OCI-LY7 (cell line): ENCODE results near the gene ZNF343. TPM values are rescaled to one million over a fixed set of nuclear protein-coding genes. Genes with fewer than 3 reads are reported as not detected.

Experiments
- BruUV-seq: library from RNA; stranded (reverse); fragments of 400-500 nt; replicated peaks from 2 replicates; lab custom pipeline; 2021; lab: Mats Ljungman, UMichigan
- CTCF ChIA-PET: fragments of 300-600 bp; sonication (Branson Sonifier 250); formaldehyde crosslinking; loops from one replicate; lab custom pipeline; 2022; ENCODE audit warnings: antibody characterized with exemption; ENCODE audit not compliant: unreplicated experiment; lab: Charles Lee
- POLR2A ChIA-PET: fragments of 300-600 bp; sonication (Branson Sonifier 250); formaldehyde crosslinking; loops from one replicate; lab custom pipeline; 2022; ENCODE audit warnings: antibody characterized with exemption; lab: Charles Lee
- DNase-seq: peaks from one replicate; pipeline ENCODE4 v3.0.0-alpha.2; 2015; ENCODE audit warnings: low spot score
- H2AFZ ChIP-seq: fragments of 200-600 bp; sonication (generic), shearing (Covaris generic); 2 replicates; pipeline ENCODE4 v1.6.1; 2014; ENCODE audit warnings: mild to moderate bottlenecking, antibody characterized with exemption, low read length, moderate library complexity
- H3K27ac ChIP-seq: fragments of 200-600 bp; sonication (generic); 2 replicates; pipeline ENCODE4 v1.5.1; 2014; ENCODE audit warnings: mixed run types, low read depth, mild to moderate bottlenecking, moderate library complexity, low read length, inconsistent platforms; ENCODE audit not compliant: poor library complexity, severe bottlenecking
- H3K36me3 ChIP-seq: fragments of 200-600 bp; sonication (generic); 2 replicates; pipeline ENCODE4 v1.6.1; 2014; ENCODE audit warnings: mild to moderate bottlenecking, antibody characterized with exemption, low read length, moderate library complexity, mixed read lengths; ENCODE audit not compliant: insufficient read depth
- H3K4me1 ChIP-seq: fragments of 200-600 bp; sonication (generic); 2 replicates; pipeline ENCODE4 v1.5.1; 2014; ENCODE audit warnings: mild to moderate bottlenecking, low read length; ENCODE audit not compliant: insufficient read depth, poor library complexity, severe bottlenecking
- H3K4me2 ChIP-seq: fragments of 200-600 bp; sonication (generic); 2 replicates; pipeline ENCODE4 v1.6.1; 2014; ENCODE audit warnings: mild to moderate bottlenecking, low read length
- H3K4me3 ChIP-seq: fragments of 200-600 bp; sonication (generic); 2 replicates; pipeline ENCODE4 v1.5.1; 2014; ENCODE audit warnings: mild to moderate bottlenecking, low read depth, low read length; ENCODE audit not compliant: poor library complexity, severe bottlenecking
- H3K79me2 ChIP-seq: fragments of 200-600 bp; sonication (generic); 2 replicates; pipeline ENCODE4 v1.6.1; 2016; ENCODE audit warnings: low read depth, mild to moderate bottlenecking, low read length, moderate library complexity, mixed read lengths; ENCODE audit not compliant: insufficient read depth
- H3K9me2 ChIP-seq: fragments of 200-600 bp; sonication (generic); 2 replicates; pipeline ENCODE4 v1.6.1; 2016; ENCODE audit warnings: mild to moderate bottlenecking, low read length, mixed read lengths; ENCODE audit not compliant: insufficient read depth
- H3K9me3 ChIP-seq: fragments of 200-600 bp; sonication (generic); 2 replicates; pipeline ENCODE4 v1.6.1; 2014; ENCODE audit warnings: mild to moderate bottlenecking, mixed run types, low read length, mixed read lengths
- H4K20me1 ChIP-seq: fragments of 200-600 bp; sonication (generic); 2 replicates; pipeline ENCODE4 v1.6.1; 2014; ENCODE audit warnings: mild to moderate bottlenecking, antibody characterized with exemption, low read length, moderate library complexity, mixed read lengths; ENCODE audit not compliant: insufficient read depth
- EZH2phosphoT487 ChIP-seq: fragments of 200-600 bp; sonication (generic); IDR thresholded peaks from 2 replicates; pipeline ENCODE4 v1.6.1; 2018; ENCODE audit warnings: low read depth, borderline replicate concordance, mild to moderate bottlenecking, mixed run types, antibody characterized with exemption, low read length, moderate library complexity, mixed read lengths
- intact Hi-C: fragments of 100-400 bp; cut with micrococcal nuclease; formaldehyde crosslinking; loops from one replicate; pipeline ENCODE4 v1.10.0; 2022; ENCODE audit not compliant: unreplicated experiment
- total RNA-seq, 2 experiments: library from RNA; depleted of rRNA in 1 of 2; stranded (reverse); fragments of >200 nt in 1 of 2; shearing (Covaris generic) in 1 of 2; gene quantifications; 2 replicates each; pipeline ENCODE4 v1.2.3, GENCODE V29; 2014 to 2022
- TF ChIP-seq, protein P1 (sequence below): fragments of 200-600 bp; sonication (generic); conservative IDR thresholded peaks from 2 replicates; pipeline ENCODE4 v1.5.1; 2014; ENCODE audit warnings: mild to moderate bottlenecking, antibody characterized with exemption, low read length, moderate library complexity, mixed read lengths

The ZNF343 gene
- total RNA-seq, 2 experiments from 2014 or later = 7.1 to 11.9 TPM

- Histone ChIP-seq H3K9me3 (peaks cover 9% of the 10 kb centered on the region; the same call in 1 of the 2 replicates), H3K9me2 (no peaks in the 10 kb centered on the region), H3K79me2 (no peaks in the 10 kb centered on the region), H3K4me2 (no peak overlapping the region), H2AFZ (no peak overlapping the region), H3K4me3 (no peak overlapping the region), H3K27ac (no peak overlapping the region), H3K36me3 (peaks cover 75% of the 10 kb centered on the region), H3K4me1 (no peaks in the 10 kb centered on the region), H4K20me1 (no peaks in the 10 kb centered on the region)
- intact Hi-C loops = no loop called here
- ChIA-PET POLR2A (interaction anchor here (0.6 kb wide), 1 partner anchor 12 kb away, joined by 4 read pairs; no protein-coding TSS in a partner anchor), CTCF (no interaction called here)
- BruUV-seq = no TSS peak
- DNase-seq = no peak
- TF ChIP-seq, protein P1, sequence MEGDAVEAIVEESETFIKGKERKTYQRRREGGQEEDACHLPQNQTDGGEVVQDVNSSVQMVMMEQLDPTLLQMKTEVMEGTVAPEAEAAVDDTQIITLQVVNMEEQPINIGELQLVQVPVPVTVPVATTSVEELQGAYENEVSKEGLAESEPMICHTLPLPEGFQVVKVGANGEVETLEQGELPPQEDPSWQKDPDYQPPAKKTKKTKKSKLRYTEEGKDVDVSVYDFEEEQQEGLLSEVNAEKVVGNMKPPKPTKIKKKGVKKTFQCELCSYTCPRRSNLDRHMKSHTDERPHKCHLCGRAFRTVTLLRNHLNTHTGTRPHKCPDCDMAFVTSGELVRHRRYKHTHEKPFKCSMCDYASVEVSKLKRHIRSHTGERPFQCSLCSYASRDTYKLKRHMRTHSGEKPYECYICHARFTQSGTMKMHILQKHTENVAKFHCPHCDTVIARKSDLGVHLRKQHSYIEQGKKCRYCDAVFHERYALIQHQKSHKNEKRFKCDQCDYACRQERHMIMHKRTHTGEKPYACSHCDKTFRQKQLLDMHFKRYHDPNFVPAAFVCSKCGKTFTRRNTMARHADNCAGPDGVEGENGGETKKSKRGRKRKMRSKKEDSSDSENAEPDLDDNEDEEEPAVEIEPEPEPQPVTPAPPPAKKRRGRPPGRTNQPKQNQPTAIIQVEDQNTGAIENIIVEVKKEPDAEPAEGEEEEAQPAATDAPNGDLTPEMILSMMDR = no peak
- TF ChIP-seq EZH2phosphoT487 = no peak
These were observed 25.2 kb downstream of the ZNF343 start for GRCh38 chr20:2483504-2483903.

DNA sequence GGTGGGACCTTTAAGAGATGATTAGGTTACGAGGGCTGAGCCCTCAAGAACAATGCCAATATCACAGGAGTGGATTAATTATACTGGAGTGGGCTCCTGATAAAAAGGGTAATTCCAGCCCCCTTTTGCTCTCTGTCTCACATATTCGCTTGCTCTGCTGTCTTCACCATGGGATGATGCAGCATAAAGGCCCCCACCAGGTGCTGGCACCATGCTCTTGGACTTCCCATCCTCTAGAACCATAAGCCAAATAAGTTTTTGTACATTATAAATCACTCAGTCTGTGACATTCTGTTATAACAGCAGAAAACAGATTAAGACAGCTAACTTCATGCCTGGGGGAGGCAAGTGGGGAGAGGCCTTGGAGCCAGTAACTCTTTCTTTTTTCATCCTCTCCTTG, 28.3 kb downstream of the ZNF343 start:
- Histone ChIP-seq H4K20me1 (no peaks in the 10 kb centered on the region), H3K4me2 (no peak overlapping the region), H3K27ac (no peak overlapping the region), H3K79me2 (no peaks in the 10 kb centered on the region), H3K4me1 (no peaks in the 10 kb centered on the region), H3K4me3 (no peak overlapping the region), H3K9me3 (peaks cover 9% of the 10 kb centered on the region; the same call in 1 of the 2 replicates), H2AFZ (no peak overlapping the region), H3K36me3 (peaks cover 48% of the 10 kb centered on the region), H3K9me2 (no peaks in the 10 kb centered on the region)
- ChIA-PET POLR2A (no interaction called here), CTCF (no interaction called here)
- no peak for DNase-seq
- no TSS peak for BruUV-seq
- TF ChIP-seq EZH2phosphoT487 = no peak
- TF ChIP-seq, protein P1 = no peak
- intact Hi-C loops = no loop called here

DNA sequence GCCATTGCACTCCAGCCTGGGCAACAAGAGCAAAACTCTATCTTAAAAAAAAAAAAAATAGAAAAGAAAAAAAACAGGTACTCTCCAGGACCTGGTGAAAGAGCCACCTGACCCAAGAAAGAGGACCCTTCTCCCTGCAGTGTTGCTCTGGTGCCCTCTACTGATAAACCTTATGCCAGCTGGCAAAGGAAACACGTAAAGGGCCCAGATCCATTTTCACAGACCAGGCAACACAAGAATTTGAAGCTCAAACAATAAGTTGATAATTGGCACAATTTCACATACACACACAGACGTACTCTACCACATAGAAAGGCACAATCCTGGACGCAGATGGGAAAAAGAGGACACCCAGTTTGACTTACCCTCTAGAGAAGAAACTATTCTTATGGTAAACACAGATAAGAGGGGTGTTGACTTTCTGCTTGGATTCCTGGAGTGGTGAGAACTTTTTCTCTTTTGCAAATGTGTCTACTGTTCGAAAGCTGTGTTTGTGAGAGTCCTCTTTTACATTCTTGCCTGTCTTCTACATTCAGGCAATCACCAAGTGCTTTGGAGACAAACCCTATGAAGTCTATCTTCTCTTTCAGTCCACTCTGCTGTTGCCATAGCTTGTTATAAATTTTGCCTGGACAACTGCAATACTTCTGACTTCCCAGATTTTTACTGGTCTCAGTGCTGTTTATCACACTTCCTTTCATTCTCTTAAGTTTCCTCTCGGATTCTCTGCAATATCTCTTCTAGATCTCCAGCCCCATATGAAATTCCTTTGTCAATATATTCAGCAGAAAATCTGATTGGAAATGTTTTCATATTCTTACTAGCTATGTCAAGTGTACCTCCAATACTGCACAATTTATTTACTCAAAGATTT, 31.7 kb downstream of the ZNF343 start:
- Histone ChIP-seq H3K9me2 (no peaks in the 10 kb centered on the region), H3K27ac (no peak overlapping the region), H4K20me1 (no peaks in the 10 kb centered on the region), H3K4me3 (no peak overlapping the region), H3K4me2 (no peak overlapping the region), H2AFZ (no peak overlapping the region), H3K9me3 (peaks cover 9% of the 10 kb centered on the region; the same call in 1 of the 2 replicates), H3K4me1 (peaks cover 9% of the 10 kb centered on the region), H3K36me3 (peaks cover 20% of the 10 kb centered on the region), H3K79me2 (no peaks in the 10 kb centered on the region)
- no peak for DNase-seq
- no peak for TF ChIP-seq EZH2phosphoT487
- TF ChIP-seq, protein P1 = peak; percentile 60
- intact Hi-C loops = no loop called here
- ChIA-PET POLR2A (no interaction called here), CTCF (interaction anchor here (0.5 kb wide), 1 partner anchor 128 kb away, joined by 4 read pairs; no protein-coding TSS in a partner anchor)
- BruUV-seq = no TSS peak
